Ishikawa (cell line): Measurements from ENCODE around the gene TBATA.

Experiments used
- CEBPB ChIP-seq: IDR thresholded peaks from 2 replicates; pipeline ENCODE4 v1.6.1; 2012
- CREB1 ChIP-seq: IDR thresholded peaks from 2 replicates; pipeline ENCODE4 v1.6.1; 2012; ENCODE audit warnings: low read depth
- EGR1 ChIP-seq: IDR thresholded peaks from 2 replicates; pipeline ENCODE4 v1.6.1; 2012
- EP300 ChIP-seq: IDR thresholded peaks from 2 replicates; pipeline ENCODE4 v1.6.1; 2012; ENCODE audit warnings: borderline replicate concordance
- FOXM1 ChIP-seq: IDR thresholded peaks from 2 replicates; pipeline ENCODE4 v1.6.1; 2012; ENCODE audit warnings: low read depth, borderline replicate concordance
- NFIC ChIP-seq: IDR thresholded peaks from 2 replicates; pipeline ENCODE4 v1.6.1; 2012
- RAD21 ChIP-seq: IDR thresholded peaks from 2 replicates; pipeline ENCODE4 v1.6.1; 2012; ENCODE audit warnings: low read depth
- TAF1 ChIP-seq: IDR thresholded peaks from 2 replicates; pipeline ENCODE4 v1.6.1; 2012; ENCODE audit warnings: low read depth, mild to moderate bottlenecking
- TCF12 ChIP-seq: IDR thresholded peaks from 2 replicates; pipeline ENCODE4 v1.6.1; 2012; ENCODE audit warnings: low read depth
- TEAD4 ChIP-seq: IDR thresholded peaks from 2 replicates; pipeline ENCODE4 v1.6.1; 2012
- YY1 ChIP-seq: IDR thresholded peaks from 2 replicates; pipeline ENCODE4 v1.6.1; 2012; ENCODE audit warnings: low read depth
- ZBTB7A ChIP-seq: IDR thresholded peaks from 2 replicates; pipeline ENCODE4 v1.6.1; 2012; ENCODE audit warnings: low read depth
- TF ChIP-seq, protein P1 (sequence below): IDR thresholded peaks from 2 replicates; pipeline ENCODE4 v1.6.1; 2012; ENCODE audit warnings: low read depth, mild to moderate bottlenecking
- TF ChIP-seq, protein P2 (sequence below): IDR thresholded peaks from 2 replicates; pipeline ENCODE4 v1.6.1; 2012
- TF ChIP-seq, protein P3 (sequence below): IDR thresholded peaks from 2 replicates; pipeline ENCODE4 v1.6.1; 2012

Gene TBATA

DNA sequence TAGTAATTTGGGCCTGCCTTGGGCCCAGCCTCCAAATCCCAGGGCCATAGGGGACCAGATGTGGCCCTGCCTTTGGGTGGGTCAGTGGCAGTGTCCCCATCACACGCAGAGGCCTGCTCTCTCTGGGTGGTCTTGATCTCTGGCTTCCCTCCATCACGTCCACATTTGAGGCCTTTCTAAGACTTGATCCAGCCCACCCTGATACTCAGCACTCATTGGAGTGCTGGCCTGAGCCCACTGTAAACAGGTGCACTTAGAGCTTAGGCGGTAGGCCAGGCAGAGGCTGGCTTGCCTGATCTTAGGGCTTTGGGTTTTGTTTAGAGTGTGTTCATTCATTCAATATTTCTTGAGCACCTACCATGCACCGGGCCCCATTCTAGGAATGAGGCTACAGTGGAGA is 52.6 kb downstream of the TBATA start:
- TF ChIP-seq FOXM1 (no peak), EP300 (no peak), EGR1 (no peak), CEBPB (no peak), CREB1 (no peak)

DNA sequence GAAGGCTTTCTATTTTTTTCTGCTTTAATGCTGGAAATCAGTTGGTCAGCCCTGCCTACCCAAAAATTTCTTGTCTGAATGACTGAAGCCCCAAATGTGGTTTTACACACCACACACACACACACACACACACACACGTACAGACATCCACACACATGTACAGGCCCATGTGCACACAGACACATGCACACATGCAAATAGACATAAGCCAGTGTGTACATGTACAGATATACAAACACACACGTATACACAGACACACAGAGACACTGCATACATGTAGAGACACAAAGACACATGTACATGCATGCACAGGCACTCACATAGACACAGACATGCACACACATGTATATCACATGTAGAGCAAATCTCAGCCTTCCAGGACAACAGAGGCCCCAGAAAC is 54.2 kb downstream of the TBATA start:
- TF ChIP-seq, protein P1, sequence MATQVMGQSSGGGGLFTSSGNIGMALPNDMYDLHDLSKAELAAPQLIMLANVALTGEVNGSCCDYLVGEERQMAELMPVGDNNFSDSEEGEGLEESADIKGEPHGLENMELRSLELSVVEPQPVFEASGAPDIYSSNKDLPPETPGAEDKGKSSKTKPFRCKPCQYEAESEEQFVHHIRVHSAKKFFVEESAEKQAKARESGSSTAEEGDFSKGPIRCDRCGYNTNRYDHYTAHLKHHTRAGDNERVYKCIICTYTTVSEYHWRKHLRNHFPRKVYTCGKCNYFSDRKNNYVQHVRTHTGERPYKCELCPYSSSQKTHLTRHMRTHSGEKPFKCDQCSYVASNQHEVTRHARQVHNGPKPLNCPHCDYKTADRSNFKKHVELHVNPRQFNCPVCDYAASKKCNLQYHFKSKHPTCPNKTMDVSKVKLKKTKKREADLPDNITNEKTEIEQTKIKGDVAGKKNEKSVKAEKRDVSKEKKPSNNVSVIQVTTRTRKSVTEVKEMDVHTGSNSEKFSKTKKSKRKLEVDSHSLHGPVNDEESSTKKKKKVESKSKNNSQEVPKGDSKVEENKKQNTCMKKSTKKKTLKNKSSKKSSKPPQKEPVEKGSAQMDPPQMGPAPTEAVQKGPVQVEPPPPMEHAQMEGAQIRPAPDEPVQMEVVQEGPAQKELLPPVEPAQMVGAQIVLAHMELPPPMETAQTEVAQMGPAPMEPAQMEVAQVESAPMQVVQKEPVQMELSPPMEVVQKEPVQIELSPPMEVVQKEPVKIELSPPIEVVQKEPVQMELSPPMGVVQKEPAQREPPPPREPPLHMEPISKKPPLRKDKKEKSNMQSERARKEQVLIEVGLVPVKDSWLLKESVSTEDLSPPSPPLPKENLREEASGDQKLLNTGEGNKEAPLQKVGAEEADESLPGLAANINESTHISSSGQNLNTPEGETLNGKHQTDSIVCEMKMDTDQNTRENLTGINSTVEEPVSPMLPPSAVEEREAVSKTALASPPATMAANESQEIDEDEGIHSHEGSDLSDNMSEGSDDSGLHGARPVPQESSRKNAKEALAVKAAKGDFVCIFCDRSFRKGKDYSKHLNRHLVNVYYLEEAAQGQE = no peak
- TF ChIP-seq, protein P2, sequence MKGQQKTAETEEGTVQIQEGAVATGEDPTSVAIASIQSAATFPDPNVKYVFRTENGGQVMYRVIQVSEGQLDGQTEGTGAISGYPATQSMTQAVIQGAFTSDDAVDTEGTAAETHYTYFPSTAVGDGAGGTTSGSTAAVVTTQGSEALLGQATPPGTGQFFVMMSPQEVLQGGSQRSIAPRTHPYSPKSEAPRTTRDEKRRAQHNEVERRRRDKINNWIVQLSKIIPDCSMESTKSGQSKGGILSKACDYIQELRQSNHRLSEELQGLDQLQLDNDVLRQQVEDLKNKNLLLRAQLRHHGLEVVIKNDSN = no peak
- TF ChIP-seq FOXM1 (no peak), CEBPB (no peak), TAF1 (no peak), TEAD4 (no peak), ZBTB7A (no peak), TCF12 (no peak), EP300 (no peak), RAD21 (no peak), YY1 (no peak), EGR1 (no peak), NFIC (no peak)

DNA sequence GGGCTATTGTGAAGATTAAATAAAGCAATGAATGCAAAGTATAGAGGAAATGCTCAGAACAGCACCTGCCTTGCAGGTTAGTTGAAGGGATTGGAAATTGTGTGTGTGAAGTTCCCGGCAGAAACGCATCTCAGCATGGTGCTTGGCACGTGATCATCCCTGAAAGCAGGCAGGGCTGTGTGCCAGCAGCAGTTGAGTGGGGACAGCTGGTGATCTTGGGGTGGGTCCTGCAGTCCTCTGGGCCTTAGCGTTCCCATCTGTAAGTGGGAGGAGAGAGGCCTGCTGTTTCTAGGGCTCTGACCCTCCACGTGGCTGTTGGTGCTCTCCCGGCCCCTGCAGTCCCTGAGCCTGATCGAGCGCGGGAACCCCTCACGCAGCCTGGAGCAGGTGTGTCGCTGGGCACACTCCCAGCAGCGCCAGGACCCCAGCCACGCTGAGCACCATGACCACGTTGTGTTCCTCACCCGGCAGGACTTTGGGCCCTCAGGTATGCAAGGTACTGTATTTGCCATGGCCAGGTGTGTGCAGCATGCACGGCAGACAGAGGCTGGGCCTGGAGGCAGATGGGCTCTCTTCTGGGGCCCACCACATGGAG is 55.3 kb downstream of the TBATA start:
- TF ChIP-seq TAF1 = no peak
- no peak for TF ChIP-seq YY1
- TF ChIP-seq, protein P3, sequence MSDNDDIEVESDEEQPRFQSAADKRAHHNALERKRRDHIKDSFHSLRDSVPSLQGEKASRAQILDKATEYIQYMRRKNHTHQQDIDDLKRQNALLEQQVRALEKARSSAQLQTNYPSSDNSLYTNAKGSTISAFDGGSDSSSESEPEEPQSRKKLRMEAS = 0 out of 2 replicates have a peak, but pooled peaks have one; percentile 38
- TF ChIP-seq, protein P2 = peak; percentile 90
- peak; percentile 50; the same call in 1 of the 2 replicates for TF ChIP-seq NFIC

DNA sequence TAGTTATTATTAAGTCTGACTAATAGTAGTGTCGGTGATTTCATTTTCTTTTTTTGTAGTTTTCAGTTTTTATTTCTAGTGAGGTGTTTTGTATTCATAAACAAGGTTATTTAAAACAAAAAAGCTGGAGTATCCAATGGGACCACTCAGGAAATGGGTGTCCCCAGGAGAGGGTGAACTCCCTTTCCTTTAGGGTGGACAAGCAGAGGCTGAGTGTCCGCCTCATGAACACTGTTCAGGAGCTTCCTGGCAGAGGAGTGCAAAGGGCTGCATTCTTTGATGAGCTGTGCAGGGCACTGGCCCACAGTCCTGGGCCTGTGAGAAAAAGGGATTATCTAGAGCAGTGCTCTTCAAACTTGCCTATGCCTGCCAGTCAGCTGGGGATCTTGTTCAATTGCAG is 56.8 kb downstream of the TBATA start:
- TF ChIP-seq CEBPB (no peak), EP300 (no peak), NFIC (no peak), FOXM1 (no peak), TAF1 (no peak), ZBTB7A (no peak), EGR1 (no peak)
- TF ChIP-seq, protein P2 = no peak
- TF ChIP-seq, protein P3 = no peak

DNA sequence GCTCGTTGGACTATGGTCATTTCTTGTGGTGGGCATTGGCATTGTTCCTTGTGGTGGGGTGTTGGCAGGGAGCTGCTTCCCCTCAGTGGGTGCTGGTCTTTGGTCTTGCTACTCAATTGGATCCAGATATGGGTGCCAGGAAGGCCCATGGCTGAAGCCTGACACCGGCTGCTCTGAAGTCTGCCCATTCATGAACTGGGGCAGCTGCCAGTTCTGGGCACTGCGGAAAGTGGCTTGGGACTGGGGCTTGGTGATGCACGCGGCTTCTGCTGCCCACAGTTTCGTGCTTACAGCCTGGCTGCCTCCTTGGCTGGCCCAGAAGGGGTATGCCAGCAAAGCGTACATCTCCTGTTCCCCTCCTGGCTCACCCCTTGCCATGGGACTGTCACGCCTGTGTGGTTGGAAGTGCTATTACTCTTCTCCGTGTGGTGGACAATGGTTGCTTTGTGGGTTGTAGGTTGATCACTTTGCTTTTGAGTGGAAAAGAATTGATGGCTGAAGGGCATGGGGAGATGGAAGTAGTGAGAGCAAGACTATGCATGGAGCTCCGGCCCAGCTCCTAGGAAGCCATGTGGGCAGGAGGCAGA is 58.2 kb downstream of the TBATA start:
- TF ChIP-seq, protein P3 = no peak
- TF ChIP-seq EGR1 (no peak), ZBTB7A (no peak), YY1 (no peak)

DNA sequence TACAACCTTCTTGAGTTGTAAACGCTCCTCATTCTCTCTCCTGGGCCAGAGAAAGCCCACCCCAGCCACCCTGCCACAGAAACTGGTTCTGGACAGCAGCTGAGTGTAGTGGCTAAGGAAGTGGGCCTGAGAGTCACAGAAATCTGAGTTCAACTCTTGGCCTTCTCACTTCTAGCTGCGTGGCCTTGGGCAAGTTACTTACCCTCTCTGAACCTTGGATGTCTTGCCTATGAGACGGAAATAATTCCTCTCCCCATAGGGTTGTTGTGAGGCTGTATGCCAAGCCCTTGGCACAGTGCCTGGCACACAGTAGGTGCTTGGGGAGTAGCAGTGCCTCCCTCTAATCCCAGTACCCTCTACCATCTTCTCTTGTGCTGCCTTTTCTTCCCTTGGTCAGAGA is 61.4 kb downstream of the TBATA start:
- TF ChIP-seq TAF1 = no peak
- TF ChIP-seq YY1 = no peak
- TF ChIP-seq, protein P1 = no peak
- TF ChIP-seq FOXM1 = no peak
- TF ChIP-seq TCF12 = no peak
- no peak for TF ChIP-seq EP300
- TF ChIP-seq CEBPB = no peak
- TF ChIP-seq, protein P2 = no peak
- TF ChIP-seq, protein P3 = no peak
- no peak for TF ChIP-seq RAD21
- no peak for TF ChIP-seq TEAD4
- TF ChIP-seq ZBTB7A = no peak
- TF ChIP-seq NFIC = no peak
- TF ChIP-seq EGR1 = no peak
- TF ChIP-seq CREB1 = no peak
